HTERT RPE-1 (cell line): ENCODE results near the gene CAMK1D.

Experiments
- in situ Hi-C: fragments of 300-500 bp; cut with MboI; formaldehyde crosslinking; loops from 4 replicates; pipeline ENCODE4 v1.14.3; 2020; ENCODE audit warnings: low sequenced_read_pairs

CAMK1D gene

DNA sequence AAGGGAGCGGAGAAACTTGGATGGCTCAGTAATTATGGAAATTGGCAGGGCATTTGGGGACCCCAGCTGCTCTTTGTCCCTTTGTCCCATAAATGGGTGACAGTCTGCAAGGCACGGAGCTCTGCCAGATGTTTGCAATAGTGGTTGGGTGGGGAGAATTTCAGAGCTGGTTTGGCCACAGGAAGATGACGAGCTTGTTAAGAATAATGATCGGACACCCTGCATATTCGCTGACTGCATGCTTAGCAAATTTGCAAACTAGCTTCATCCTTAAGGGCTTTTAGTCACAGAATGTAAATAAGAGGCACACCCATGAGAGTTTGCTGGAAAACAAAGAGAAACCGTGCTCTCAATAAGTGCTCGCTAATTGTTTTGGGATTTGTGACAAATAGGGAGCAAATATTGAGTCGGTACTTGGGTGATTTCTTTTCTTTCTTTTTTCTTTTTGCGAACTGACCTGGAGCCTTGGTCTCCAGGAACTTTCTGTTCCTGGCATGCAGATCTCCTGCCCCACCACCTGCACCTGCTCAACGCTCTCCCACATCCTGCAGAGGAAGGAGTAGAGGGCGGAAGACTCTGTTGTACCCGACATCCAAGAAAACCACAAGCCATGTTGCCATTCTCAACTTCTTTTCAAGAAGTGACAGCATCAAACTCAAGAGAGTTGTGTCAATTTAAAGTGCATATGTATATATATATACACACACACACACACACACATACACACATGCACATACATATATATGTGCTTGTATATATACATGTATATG is 238.9 kb downstream of the CAMK1D start:
- in situ Hi-C loops: no loop called here

DNA sequence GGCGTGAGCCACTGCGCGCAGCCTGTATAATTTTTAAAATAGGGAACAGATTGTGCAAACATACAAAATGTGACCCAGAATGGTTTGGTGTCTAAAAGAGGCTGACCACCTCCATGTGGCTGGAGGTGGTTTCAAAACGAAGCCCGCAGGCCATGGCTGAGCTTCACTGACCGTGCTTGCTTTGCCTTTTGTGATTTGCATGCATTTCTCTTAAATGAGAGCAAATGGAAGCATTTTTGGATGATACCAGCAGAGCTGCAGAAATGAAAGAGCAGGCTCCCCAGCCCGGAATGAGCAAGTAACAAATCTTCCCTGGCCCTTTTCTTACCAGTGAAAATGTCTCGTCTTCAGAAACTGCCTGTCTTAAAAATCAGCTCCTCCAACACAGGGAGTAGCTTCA is 239.9 kb downstream of the CAMK1D start:
- in situ Hi-C loops: no loop called here

DNA sequence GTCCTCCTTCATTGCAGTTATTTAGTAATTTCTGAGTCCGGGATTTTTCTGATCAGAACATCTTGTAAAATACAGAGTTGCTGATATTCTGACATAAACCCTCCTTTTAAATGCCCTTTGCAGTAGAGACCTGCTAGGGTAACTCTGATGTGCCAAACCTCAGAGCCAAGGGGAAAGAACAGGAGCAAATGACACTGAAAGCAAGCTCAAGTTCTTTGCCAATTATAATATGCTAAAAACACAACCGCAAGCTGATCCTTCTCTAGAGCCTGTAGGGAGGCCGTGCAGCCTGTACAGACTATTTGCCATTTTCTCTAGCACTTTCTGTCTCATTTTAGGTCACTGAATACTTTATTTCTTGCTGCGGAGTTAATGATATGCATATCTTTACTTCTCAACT is 240.4 kb downstream of the CAMK1D start:
- in situ Hi-C loops: no loop called here

DNA sequence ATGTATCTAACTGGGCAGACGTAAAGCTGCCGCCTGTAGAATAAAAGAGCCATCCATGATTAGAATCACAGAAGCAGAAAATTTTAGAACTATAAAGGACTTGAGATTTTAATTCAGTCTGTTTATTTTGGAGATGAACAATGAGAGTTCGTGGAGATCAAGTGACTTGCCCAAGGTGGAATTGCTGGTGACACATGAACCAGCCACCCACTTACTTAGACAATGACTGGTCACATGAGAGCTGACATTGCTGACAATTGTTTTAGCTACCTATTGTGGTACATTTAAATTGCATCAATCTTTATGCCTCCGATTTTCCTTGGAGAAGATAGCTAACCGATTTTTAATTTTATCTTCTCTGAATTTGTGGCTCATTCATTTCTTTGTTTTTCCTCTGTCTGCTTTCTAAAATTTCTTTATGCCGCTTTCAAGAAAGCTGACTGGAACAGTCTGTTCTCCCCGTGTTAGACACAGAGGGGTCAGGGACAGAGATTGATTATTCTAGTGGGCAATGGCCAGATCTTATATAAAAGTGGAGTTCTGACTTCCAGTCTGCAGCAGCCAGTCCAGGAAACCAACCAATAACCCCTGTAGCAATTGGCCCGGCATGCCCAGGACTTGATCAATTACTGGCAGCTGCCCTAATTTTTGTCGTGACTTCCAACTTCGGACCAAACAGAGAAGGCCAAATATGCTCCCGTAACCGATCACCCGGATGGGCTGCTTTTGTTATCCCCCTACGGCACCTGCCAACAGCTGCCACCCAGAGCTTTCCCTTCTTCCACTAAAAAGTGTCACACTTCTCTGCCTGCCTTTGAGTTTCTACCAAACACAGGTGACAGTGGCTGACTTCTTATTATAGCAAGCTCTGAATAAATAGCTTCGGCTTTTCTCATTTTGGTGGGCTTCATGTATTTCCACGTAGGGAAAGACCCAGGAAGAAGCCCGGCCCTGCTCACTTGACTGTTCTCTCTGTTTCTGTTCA is 241.6 kb downstream of the CAMK1D start:
- in situ Hi-C loops: no loop called here

DNA sequence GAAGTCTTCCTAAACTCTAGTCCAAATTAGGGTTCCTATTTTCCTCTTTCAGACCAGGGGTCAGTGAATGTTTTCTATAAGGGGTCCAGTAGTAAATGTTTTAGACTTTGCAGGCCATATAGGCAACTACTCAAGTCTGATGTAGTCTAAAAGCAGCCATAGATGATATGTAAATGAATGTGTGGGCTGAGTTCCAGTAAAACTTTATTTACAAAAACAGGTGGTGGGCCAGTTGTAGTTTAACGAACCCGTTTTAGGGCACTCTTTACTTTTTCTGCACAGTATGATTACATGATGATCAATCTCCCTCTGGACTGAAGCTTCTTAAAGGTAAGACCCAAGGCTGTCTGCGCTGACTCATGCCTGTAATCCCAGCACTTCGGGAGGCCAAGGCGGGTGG is 243.6 kb downstream of the CAMK1D start:
- in situ Hi-C loops: no loop called here

DNA sequence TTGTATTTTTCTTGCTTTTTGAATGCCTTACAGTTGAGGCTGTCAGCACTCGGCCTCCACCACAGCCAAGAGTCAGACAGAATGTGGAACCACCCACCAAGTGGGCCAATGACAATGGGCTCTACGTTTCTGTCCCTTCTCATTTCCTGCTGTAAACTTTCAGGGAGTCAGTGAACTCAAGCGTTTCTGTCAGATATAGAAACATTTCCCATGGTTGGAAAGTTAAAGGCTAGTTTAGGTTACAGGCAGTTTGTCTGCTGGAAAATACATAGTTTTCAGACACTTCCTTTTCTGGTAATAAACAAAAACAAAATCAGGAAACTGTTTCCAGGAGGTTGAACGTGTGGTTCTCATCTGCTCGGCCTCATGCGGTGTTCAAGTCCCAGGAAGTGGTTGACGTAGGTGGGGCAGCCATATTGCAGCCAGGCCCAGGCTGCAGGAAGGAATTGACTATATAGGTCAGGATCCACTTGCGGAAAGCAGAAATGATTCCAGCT is 245.1 kb downstream of the CAMK1D start:
- in situ Hi-C loops: no loop called here

DNA sequence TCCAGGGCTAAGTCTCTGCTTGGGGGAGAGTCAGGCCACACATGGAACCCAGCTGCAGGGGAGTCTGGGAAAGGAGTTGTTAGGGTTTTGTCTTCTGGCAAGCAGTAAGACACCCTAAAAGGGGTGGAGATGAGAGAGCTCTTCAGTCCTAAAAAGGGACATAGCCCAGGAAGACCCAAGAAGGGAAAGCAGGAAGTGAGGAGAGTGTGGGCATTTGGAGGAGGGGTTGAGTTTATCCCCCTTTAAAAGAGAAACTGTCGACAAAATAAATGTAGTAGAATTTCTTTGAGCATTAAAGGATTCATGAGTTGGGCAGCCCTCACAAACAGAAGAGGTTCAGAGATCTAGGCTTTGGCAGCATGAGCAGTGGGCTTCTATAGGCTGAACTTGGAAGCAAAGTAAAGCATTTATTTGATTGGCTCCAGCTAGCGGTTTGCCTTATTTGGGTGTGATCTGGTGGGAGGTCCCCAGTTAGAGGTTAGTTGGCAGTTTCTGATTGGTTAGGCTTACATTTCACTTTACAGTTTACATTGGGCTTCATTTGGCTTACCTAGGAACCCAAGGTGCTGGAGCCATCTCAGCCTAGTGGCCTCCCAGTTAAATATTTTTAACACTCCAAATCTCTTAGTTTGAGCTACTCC is 246.7 kb downstream of the CAMK1D start:
- in situ Hi-C loops: no loop called here

DNA sequence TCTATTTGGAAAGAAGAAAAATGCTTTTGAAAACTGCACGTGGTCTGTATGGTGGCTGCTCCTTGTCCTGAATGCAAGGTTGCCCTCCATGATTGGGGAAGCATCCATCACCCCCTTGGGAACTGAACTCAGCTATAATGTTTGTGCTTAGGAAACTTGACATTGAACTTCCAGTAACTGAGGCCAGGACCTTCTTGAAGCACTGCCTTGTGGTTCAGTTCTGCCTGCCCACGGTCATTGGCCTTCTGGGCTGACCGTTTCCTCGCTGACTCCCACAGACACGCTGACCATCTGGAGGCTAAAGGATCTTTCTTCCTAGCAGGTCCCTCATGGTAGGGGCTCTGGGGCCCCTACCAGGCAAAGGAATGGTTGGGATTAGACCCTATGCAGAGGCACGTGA is 247.8 kb downstream of the CAMK1D start:
- in situ Hi-C loops: no loop called here

DNA sequence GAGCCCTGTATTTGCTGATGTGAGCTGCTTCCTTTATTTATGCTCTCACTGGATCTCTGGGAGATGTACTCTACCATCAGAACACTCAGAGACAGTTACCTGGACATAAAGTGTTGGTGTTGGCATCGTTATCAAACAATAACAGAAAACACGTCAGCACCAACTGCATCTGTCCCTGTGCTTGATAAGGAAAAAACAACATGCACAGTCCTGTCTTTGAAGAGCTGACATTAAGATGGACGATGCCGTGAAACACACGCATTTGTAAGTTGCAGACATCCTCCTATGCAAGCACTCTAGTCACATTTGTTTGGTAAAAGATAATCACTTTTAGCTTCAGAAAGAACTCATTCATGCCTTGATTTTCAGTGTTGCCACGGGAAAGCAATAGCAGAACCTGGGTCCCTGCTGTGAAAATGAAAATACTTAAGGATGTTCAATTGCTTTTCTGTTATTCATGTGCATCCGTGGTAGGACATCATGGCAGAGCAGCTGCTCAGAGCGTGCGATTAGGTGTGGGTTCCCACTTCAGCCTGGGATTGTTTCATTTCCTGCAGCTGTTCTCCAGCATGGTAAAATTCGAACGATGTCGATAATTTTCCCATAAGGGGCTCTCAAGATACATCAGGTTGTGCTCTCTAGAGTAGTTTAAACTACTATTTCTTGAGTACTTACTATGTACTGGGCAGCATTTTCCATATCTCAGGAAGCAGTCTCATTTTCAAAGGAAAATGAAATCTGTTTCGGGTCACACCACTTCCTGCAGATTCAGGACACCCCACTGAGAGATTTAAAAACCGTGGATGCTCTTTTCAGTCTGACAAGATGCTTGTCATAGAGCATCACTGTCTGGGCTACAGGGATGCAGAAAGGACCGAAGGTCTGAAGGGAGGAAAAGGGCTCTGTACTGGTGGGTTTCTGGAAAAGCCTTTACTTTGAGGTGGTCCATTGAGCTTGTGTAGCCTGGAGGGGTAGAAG is 248.7 kb downstream of the CAMK1D start:
- in situ Hi-C loops: no loop called here

DNA sequence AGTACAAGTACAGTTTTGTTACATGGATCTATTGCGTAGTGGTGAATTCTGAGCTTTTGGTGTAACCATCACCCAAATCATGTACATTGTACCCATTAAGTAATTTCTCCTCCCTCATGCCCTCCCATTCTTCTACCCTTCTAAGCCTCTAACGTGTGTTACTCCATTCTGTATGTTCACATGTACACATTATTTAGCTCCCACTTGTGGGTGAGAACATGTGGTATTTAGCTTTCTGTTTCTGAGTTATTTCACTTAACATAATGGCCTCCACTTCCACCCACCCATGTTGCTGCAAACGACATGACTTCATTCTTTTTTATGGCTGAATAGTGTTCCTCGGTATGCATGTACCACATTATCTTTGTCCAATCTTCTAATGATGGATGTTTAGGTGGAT is 251.3 kb downstream of the CAMK1D start:
- in situ Hi-C loops: no loop called here

DNA sequence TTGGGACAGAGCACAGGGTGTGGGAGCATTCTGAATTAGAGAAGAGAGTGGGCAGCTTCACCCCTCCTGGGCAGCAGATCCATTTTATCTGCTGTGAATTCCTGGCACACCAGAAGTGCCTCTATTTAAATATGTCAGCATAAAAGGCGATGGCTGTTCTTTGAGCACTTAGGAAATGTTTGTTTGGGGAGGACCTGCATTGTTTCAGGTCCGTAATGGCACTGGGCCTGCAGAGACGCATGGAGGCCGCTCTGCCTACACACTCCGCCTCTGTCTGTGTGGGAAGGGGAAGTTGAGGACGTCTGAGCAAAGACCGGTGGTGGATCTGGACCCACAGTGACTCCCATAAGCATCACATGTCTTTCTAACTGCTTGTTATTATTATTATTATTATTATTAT is 253.2 kb downstream of the CAMK1D start:
- in situ Hi-C loops: no loop called here

DNA sequence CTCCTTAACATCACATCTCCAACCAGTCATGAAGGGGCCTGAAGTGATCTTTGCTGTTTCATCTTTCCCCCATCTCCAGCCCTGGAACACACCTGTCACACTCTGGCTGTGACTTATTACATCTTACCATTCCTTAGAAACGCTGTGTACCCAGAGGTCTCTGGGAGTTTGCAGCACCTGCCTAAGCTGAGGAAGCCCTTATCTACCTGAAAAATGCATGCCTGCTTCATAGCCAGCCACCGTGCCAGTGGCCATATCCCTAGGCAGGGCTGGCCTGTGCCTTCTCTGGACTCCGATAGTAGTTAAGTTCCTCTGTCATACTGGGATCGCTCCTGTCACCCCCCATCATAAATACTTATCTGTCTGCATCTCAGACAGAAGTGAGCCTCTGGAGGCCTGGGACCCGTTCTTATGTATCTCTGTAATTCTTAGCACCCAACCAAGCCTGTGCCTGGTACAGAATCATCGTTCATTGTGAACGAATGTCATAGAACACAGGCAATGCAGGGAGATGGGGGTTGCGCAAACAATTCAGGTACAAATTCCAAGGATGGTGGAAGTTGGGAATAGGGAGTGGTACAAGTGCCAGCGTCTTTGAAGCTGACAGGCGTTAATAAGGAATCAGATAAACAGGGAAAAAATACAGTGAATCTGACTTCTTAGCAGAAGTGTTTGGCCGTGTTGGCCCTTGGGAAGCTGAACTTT is 254.6 kb downstream of the CAMK1D start:
- in situ Hi-C loops: no loop called here

DNA sequence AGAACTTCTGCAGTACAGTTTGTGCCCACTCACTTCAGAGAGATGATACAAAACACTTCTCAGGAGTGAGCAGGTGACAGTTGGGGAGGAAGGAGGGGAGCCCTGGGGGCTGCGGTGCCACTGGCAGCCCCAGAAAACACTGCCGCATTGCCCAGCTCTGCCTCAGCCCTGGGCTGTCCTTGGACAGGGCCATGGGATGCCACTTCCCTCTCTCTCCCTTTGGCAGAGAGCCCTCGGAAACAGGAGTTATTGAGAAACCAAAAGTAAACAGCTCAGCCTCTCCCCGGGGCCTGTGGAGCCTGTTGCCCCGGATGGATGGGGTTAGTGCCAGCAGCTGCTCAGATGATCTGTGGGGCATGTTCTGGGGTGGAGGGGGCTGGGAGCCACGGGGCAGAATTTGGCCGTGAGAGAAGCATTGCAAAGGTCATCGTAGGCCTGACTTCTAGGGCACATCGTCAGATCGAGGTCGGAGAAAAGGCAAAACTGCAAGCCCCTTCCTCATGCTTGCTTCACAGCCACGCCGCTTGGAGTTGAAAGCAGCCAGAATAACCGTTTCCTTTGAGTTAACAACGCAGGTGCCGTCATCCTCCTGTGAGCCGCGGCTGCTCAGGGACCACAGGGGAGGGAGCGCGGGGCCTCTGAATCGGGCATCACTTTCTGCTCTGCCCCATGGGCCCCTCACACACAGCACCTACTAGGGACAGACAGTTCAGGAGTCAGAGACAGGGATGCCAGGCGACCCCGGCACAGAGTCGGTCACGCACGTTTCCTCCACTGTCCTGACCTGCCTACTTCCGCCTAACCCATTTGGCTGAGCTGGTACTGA is 256.4 kb downstream of the CAMK1D start:
- in situ Hi-C loops: no loop called here

DNA sequence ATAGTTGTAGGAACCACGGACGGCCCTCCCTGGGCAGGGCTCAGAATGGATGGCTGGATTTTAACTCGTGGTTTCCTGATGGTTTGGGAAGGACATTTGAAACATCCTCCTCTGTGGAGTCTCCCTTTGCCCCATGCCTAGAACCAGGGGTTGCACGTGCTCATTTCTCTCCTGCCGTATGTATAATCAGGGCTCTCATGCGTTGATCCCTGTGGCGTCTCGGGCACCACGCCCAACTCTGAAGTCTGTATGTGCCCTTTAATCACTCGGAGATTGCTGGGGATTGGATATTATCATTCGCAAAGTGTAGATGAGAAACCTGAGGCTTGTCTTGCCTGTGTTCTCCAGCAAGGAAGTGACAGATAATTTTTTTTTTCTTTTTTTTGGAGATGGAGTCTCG is 257.1 kb downstream of the CAMK1D start:
- in situ Hi-C loops: no loop called here

DNA sequence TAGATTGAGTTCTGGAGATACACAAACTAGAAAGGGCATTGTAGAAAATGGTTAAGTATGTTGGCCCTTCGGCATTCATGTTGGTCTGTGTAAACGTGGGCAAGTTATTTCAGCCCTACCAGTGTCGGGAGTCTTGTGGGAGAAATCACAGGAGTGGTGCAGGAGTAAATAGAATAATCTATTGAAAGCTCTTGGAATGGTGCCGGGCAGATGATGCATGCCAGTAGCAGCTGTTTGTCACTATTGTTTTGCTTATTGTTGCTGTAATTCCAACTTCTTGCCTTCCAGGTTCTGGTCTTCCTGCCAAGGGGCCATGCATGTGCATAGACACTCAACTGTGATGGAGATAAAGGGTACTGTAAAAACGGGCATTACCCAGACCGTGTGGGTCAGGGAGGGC is 259.4 kb downstream of the CAMK1D start:
- in situ Hi-C loops: no loop called here

DNA sequence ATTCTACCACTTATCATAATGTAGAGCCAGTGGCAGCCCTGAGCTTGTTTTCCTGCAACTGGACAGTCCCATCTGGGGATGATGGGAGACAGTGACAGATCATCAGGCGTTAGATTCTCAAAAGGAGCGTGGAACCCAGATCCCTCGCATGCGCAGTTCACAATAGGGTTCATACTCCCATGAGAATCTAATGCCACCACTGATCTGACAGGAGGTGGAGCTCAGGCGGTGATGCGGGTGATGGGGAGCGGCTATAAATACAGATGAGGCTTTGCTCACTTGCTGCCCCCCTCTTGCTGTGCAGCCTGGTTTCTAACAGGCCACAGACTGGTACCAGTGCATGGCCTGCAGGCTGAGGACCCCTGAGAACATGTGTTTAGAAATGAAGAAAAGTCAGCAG is 260.1 kb downstream of the CAMK1D start:
- in situ Hi-C loops: no loop called here

DNA sequence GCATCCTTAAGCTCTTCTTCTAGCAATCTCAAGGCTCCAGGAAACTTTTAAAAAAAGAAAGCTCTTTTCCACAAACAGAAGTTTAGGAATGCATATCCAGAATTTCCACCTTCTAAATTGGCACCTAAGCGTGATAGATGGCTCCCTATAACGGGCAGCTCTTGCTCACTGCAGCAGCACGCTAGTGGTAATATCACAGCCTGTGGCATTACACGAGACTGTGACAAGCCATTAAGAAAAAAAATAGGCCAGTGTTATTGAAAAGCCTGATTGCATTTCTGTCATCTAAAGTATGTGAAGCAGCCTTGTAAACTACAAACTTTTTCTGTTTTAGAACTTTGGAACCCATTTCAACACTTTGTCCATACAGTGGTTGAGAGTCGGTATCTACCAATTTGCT is 263.8 kb downstream of the CAMK1D start:
- in situ Hi-C loops: no loop called here

DNA sequence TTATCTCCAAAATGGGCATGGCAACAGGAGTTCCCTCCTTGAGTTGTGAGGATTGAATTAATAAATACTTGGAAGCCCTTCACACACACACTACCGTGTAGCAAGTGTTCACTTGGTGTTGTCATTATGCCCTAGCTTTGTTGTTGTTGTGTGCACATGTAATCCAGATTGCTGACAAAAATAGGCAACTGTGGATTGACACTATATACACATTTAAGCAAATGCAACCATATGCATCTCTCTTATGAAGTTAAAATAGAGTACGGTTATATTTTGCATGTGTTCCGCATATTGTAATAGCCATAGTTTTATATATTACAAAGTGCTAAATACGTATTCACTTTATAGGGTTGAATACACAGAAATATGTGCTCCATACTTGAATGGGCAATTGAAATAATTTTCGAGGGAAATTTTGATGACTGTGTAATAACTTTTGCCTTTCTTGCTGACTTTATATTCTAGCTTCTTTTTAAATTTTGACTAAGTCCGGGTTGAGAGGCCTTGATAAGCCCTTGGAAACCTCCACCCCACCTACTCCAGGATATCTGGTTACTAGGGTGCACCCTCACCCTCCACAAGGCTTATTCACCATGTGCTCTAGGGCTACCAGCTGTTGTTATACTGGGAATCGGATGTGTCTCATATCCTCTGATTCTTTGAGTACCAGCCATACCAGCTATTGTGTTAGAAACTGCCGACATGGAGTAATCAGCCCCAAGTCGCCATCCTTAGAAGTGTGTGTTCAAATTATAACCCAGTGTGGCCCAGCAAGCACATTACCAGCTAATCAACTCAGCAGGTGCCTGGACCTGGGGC is 265.0 kb downstream of the CAMK1D start:
- in situ Hi-C loops: no loop called here
